Trophoblast cell (in vitro differentiated cells and primary cell): ENCODE measurements around the gene SLC22A14.
A peak's percentile ranks its signal among the peaks of the same experiment; 100 is the strongest.

Source experiments
- DNase-seq, 2 donors: peaks; one replicate each; pipeline ENCODE4 v3.0.0-alpha.2; 2016
- H2AFZ ChIP-seq: 2 replicates; pipeline ENCODE4 v1.6.1; 2013; ENCODE audit warnings: low read length, moderate library complexity, mild to moderate bottlenecking; ENCODE audit not compliant: insufficient read depth, poor library complexity
- H2AK5ac ChIP-seq: 2 replicates; pipeline ENCODE4 v1.6.1; 2013; ENCODE audit warnings: mild to moderate bottlenecking, low read length
- H2BK120ac ChIP-seq: 2 replicates; pipeline ENCODE4 v1.6.1; 2013; ENCODE audit warnings: low read length, mild to moderate bottlenecking, moderate library complexity; ENCODE audit not compliant: insufficient read depth, poor library complexity
- H2BK12ac ChIP-seq: 2 replicates; pipeline ENCODE4 v1.6.1; 2013; ENCODE audit warnings: mild to moderate bottlenecking, low read length, moderate library complexity
- H2BK5ac ChIP-seq: 2 replicates; pipeline ENCODE4 v1.6.1; 2013; ENCODE audit warnings: low read length, low read depth, moderate library complexity, mild to moderate bottlenecking; ENCODE audit not compliant: poor library complexity
- H3K14ac ChIP-seq: 2 replicates; pipeline ENCODE4 v1.6.1; 2013; ENCODE audit warnings: mild to moderate bottlenecking, low read length
- H3K18ac ChIP-seq: 2 replicates; pipeline ENCODE4 v1.6.1; 2013; ENCODE audit warnings: mild to moderate bottlenecking, low read length
- H3K23ac ChIP-seq: 2 replicates; pipeline ENCODE4 v1.6.1; 2013; ENCODE audit warnings: low read length
- H3K27ac ChIP-seq: 2 replicates; pipeline ENCODE4 v1.5.1; 2013; ENCODE audit warnings: low read depth, mild to moderate bottlenecking, inconsistent platforms, low read length, moderate library complexity
- H3K27me3 ChIP-seq: 2 replicates; pipeline ENCODE4 v1.6.1; 2013; ENCODE audit warnings: inconsistent platforms, mild to moderate bottlenecking, low read length, moderate library complexity; ENCODE audit not compliant: insufficient read depth
- H3K36me3 ChIP-seq, 2 experiments: 1 replicate in 1 of 2; 2 replicates in 1 of 2; pipeline ENCODE4 v1.6.1; 2013; ENCODE audit warnings: low read length in 2 of 2, mild to moderate bottlenecking in 2 of 2, moderate library complexity in 1 of 2; ENCODE audit not compliant: insufficient read depth in 2 of 2, control insufficient read depth in 1 of 2
- H3K4ac ChIP-seq: 2 replicates; pipeline ENCODE4 v1.6.1; 2013; ENCODE audit warnings: low read depth, mild to moderate bottlenecking, low read length, moderate library complexity
- H3K4me1 ChIP-seq, 2 experiments: 1 replicate in 1 of 2; 2 replicates in 1 of 2; pipeline ENCODE4 v1.6.1; 2013; ENCODE audit warnings: low read length in 2 of 2, mild to moderate bottlenecking in 2 of 2, moderate library complexity in 1 of 2; ENCODE audit not compliant: insufficient read depth in 2 of 2, control insufficient read depth in 1 of 2
- H3K4me2 ChIP-seq: 2 replicates; pipeline ENCODE4 v1.6.1; 2013; ENCODE audit warnings: inconsistent platforms, mild to moderate bottlenecking, low read length, moderate library complexity
- H3K4me3 ChIP-seq: 2 replicates; pipeline ENCODE4 v1.5.1; 2013; ENCODE audit warnings: mild to moderate bottlenecking, low read depth, low read length, inconsistent platforms
- H3K79me1 ChIP-seq: one replicate; pipeline ENCODE4 v1.6.1; 2013; ENCODE audit warnings: low read length
- H3K79me2 ChIP-seq: 2 replicates; pipeline ENCODE4 v1.6.1; 2013; ENCODE audit warnings: low read length, mild to moderate bottlenecking; ENCODE audit not compliant: control insufficient read depth, insufficient read depth, poor library complexity
- H3K9ac ChIP-seq: 2 replicates; pipeline ENCODE4 v1.6.1; 2013; ENCODE audit warnings: mild to moderate bottlenecking, low read length
- H3K9me3 ChIP-seq: 2 replicates; pipeline ENCODE4 v1.6.1; 2013; ENCODE audit warnings: low read depth, mild to moderate bottlenecking, control low read depth, inconsistent platforms, low read length; ENCODE audit not compliant: insufficient read depth
- H4K12ac ChIP-seq: 2 replicates; pipeline ENCODE4 v1.6.1; 2013; ENCODE audit warnings: low read depth, mild to moderate bottlenecking, low read length, moderate library complexity
- H4K8ac ChIP-seq: 2 replicates; pipeline ENCODE4 v1.6.1; 2013; ENCODE audit warnings: low read depth, mild to moderate bottlenecking, low read length, moderate library complexity
- H4K91ac ChIP-seq: one replicate; pipeline ENCODE4 v1.6.1; 2013; ENCODE audit warnings: low read depth, mild to moderate bottlenecking, low read length, moderate library complexity
- WGBS: extraction: QIAGEN DNeasy Blood & Tissue Kit; methylation state at CpG from one replicate; pipeline ENCODE4 v1.1.7; 2013; ENCODE audit warnings: missing lambda C conversion rate; ENCODE audit not compliant: insufficient read length, insufficient coverage; ENCODE audit errors: extremely low coverage; 5-methylcytosine and 5-hydroxymethylcytosine counted together

The SLC22A14 gene

DNA sequence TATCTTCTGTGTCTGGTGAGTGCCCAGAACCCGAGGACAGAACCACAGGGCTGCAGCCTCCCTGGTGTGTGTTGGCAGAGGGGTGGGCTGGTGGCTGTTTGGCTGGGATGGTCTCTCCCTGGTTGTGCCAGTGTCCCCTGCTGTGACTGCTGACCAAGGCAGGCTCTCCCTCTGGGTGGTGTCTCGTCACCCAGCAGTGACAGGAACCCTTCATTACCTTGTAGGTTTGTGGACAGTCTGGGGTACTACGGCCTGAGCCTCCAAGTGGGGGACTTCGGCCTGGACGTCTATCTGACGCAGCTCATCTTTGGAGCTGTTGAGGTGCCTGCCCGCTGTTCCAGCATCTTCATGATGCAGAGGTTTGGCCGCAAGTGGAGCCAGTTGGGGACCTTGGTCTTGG lies 6.4 kb upstream of the SLC22A14 start:
- Histone ChIP-seq H4K12ac (no peak overlapping the region), H2AK5ac (no peak overlapping the region), H3K23ac (no peak overlapping the region), H3K4me1 (no peaks in the 10 kb centered on the region), H3K4me2 (no peak overlapping the region), H3K14ac (no peak overlapping the region), H3K18ac (no peak overlapping the region), H3K27me3 (no peaks in the 10 kb centered on the region), H2BK5ac (no peak overlapping the region), H4K8ac (no peak overlapping the region), H3K27ac (no peak overlapping the region), H4K91ac (no peak overlapping the region), H2BK12ac (no peak overlapping the region), H2BK120ac (no peak overlapping the region), H3K9me3 (peaks cover 3% of the 10 kb centered on the region), H3K79me2 (no peaks in the 10 kb centered on the region), H3K9ac (no peak overlapping the region), H3K4ac (no peak overlapping the region), H3K36me3 (peaks cover 0 to 17% of the 10 kb centered on the region in 2 experiments), H2AFZ (no peak overlapping the region), H3K79me1 (no peaks in the 10 kb centered on the region), H3K4me3 (no peak overlapping the region)
- no CpG with 5 or more reads among the region's 8 CpGs for WGBS
- no peak for DNase-seq

DNA sequence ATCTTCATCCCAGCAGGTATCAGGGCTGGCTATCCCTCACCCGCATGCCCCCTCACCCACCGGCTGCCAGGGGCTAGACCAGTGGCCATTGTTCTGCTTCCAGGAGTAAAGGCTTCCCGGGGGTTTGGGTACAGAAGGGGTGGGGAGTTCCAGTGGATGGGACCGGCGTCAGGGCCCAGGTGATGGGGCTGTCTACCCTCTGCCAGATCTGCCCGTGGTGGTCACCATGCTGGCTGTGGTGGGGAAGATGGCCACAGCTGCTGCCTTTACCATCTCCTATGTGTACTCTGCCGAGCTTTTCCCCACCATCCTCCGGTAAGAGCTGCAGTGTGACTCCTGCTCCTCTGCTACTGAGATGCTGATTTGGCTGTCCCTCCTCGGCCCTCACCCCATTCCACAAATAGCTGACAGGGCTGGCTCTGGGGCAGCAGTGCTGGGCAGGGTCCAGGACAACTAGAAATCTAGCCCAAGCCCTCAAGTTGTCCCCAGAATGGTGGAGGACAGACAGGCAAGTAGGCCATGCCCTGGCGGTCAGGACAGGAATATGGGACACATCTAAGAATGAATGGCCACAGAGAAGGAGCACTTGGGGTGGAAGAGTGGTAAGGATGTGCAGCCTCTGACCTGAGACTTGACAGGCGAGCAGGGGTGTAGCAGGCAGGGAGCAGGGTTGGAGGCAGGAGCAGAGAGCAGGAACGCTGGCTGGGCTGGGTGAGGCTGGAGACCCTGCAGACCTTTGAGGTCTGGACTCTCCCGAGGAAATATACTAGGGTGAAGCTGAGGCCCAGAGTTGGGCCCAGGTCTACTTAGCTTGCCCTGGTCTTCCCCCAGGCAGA lies 5.8 kb upstream of the SLC22A14 start:
- Histone ChIP-seq H3K14ac (no peak overlapping the region), H3K79me2 (no peaks in the 10 kb centered on the region), H2BK5ac (no peak overlapping the region), H3K27ac (no peak overlapping the region), H3K79me1 (no peaks in the 10 kb centered on the region), H3K23ac (no peak overlapping the region), H3K4me3 (no peak overlapping the region), H2AK5ac (no peak overlapping the region), H3K18ac (no peak overlapping the region), H2AFZ (no peak overlapping the region), H4K12ac (no peak overlapping the region), H3K36me3 (peaks cover 0 to 17% of the 10 kb centered on the region in 2 experiments), H3K9me3 (peaks cover 3% of the 10 kb centered on the region), H3K4me2 (no peak overlapping the region), H3K4ac (no peak overlapping the region), H2BK12ac (no peak overlapping the region), H3K4me1 (no peaks in the 10 kb centered on the region), H4K8ac (no peak overlapping the region), H4K91ac (no peak overlapping the region), H2BK120ac (no peak overlapping the region), H3K27me3 (no peaks in the 10 kb centered on the region), H3K9ac (no peak overlapping the region)
- no CpG with 5 or more reads among the region's 13 CpGs for WGBS
- DNase-seq: no peak

DNA sequence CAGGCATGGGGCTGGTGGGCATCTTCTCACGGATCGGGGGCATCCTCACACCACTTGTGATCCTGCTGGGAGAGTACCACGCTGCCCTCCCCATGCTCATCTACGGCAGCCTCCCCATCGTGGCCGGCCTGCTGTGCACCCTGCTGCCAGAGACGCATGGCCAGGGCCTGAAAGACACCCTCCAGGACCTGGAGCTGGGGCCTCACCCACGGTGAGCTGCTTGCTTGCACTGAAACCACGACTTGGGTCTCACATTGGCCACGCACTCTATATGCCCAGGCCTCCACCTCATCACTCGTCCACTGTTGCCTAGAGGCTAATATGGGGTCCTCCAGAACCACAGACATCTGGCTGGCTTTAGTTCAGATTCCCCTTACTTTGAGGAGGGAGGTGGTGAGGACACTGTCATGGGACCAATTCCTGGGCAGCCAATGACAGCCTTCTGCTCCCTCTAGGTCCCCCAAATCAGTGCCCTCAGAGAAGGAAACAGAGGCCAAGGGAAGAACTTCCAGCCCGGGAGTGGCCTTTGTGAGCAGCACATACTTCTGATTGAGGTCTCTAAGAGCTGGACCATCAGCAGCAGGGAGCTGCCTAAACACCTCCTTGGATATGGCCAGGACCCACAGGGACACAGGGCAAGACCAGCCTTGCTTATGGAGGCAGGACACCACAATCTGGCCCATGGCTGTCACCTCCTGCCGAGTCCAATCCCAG lies 5.0 kb upstream of the SLC22A14 start:
- Histone ChIP-seq H4K8ac (no peak overlapping the region), H4K12ac (no peak overlapping the region), H2AFZ (no peak overlapping the region), H3K14ac (no peak overlapping the region), H2BK5ac (no peak overlapping the region), H3K4me3 (peak overlapping the region; percentile 49), H3K4me2 (no peak overlapping the region), H3K36me3 (peaks cover 0 to 17% of the 10 kb centered on the region in 2 experiments), H3K79me1 (no peaks in the 10 kb centered on the region), H3K9me3 (peaks cover 3% of the 10 kb centered on the region), H4K91ac (no peak overlapping the region), H3K79me2 (no peaks in the 10 kb centered on the region), H2BK12ac (no peak overlapping the region), H3K9ac (no peak overlapping the region), H3K18ac (no peak overlapping the region), H3K27ac (no peak overlapping the region), H2AK5ac (no peak overlapping the region), H3K4ac (no peak overlapping the region), H3K27me3 (no peaks in the 10 kb centered on the region), H3K4me1 (no peaks in the 10 kb centered on the region), H2BK120ac (no peak overlapping the region), H3K23ac (no peak overlapping the region)
- WGBS: no CpG with 5 or more reads among the region's 13 CpGs
- no peak for DNase-seq

DNA sequence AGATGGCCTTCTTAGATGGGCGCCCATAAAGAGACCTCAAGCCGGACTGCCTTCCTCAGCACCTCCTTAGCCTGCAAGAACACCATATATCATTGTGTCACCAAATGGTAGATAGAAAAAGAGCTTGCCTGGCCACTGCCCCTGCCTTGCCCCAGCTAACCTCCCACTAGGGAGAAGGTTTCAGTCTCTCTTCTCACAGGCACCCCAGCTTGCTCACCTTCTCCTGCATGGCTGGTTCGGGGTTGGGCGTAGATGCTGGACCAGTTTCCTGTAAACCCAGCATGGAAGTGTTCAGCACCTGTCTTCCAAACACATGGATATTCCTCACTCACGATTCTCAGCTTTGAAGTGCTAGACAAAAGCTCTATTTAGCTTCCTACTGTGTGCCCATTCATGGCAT lies 3.3 kb upstream of the SLC22A14 start:
- peaks cover 0 to 17% of the 10 kb centered on the region in 2 experiments for H3K36me3 ChIP-seq
- no peaks in the 10 kb centered on the region for H3K79me2 ChIP-seq
- no peak overlapping the region for H4K91ac ChIP-seq
- H3K4ac ChIP-seq: no peak overlapping the region
- no peaks in the 10 kb centered on the region for H3K79me1 ChIP-seq
- H3K9me3 ChIP-seq: peaks cover 3% of the 10 kb centered on the region
- no peak overlapping the region for H3K27ac ChIP-seq
- no peak overlapping the region for H3K4me3 ChIP-seq
- H3K23ac ChIP-seq: no peak overlapping the region
- H3K18ac ChIP-seq: no peak overlapping the region
- no peak overlapping the region for H3K9ac ChIP-seq
- WGBS: no CpG with 5 or more reads among the region's 5 CpGs
- H2AK5ac ChIP-seq: no peak overlapping the region
- H3K14ac ChIP-seq: no peak overlapping the region
- H2BK5ac ChIP-seq: no peak overlapping the region
- H2BK12ac ChIP-seq: no peak overlapping the region
- no peak overlapping the region for H3K4me2 ChIP-seq
- no peaks in the 10 kb centered on the region for H3K27me3 ChIP-seq
- H4K8ac ChIP-seq: no peak overlapping the region
- H4K12ac ChIP-seq: no peak overlapping the region
- no peak overlapping the region for H2BK120ac ChIP-seq
- no peak for DNase-seq
- no peak overlapping the region for H2AFZ ChIP-seq
- H3K4me1 ChIP-seq: no peaks in the 10 kb centered on the region
